Osteocyte (in vitro differentiated cells): ENCODE data around the gene SIPA1L3. TPM values are rescaled to one million over a fixed set of nuclear protein-coding genes. Genes with fewer than 3 reads are reported as not detected.

Source experiments
- DNase-seq: peaks from one replicate; pipeline ENCODE4 v3.0.0; 2021; ENCODE audit warnings: mixed read lengths; ENCODE audit not compliant: unreplicated experiment; ENCODE audit errors: extremely low spot score
- H3K27ac Mint-ChIP-seq: one replicate; pipeline ENCODE4 v1.8.0; 2021; ENCODE audit warnings: mild to moderate bottlenecking, mixed read lengths; ENCODE audit not compliant: unreplicated experiment
- H3K27me3 Mint-ChIP-seq: one replicate; pipeline ENCODE4 v1.8.0; 2021; ENCODE audit warnings: mixed read lengths; ENCODE audit not compliant: unreplicated experiment
- H3K36me3 Mint-ChIP-seq: one replicate; pipeline ENCODE4 v1.8.0; 2021; ENCODE audit warnings: mixed read lengths; ENCODE audit not compliant: unreplicated experiment
- H3K4me1 Mint-ChIP-seq: one replicate; pipeline ENCODE4 v1.8.0; 2021; ENCODE audit warnings: mixed read lengths; ENCODE audit not compliant: unreplicated experiment
- H3K4me3 Mint-ChIP-seq: one replicate; pipeline ENCODE4 v1.8.0; 2021; ENCODE audit warnings: mild to moderate bottlenecking, moderate library complexity, mixed read lengths; ENCODE audit not compliant: unreplicated experiment
- H3K9me3 Mint-ChIP-seq: one replicate; pipeline ENCODE4 v1.8.0; 2021; ENCODE audit warnings: mixed read lengths; ENCODE audit not compliant: unreplicated experiment
- CTCF ChIP-seq: fragments of 200-600 bp; sonication (generic); IDR thresholded peaks from 2 replicates; pipeline ENCODE4 v1.5.0; 2021; ENCODE audit warnings: antibody characterized with exemption, mild to moderate bottlenecking, moderate library complexity
- total RNA-seq: library from RNA; stranded (reverse); gene quantifications from 2 replicates; pipeline ENCODE4 v1.2.1, GENCODE V29; 2021

Gene SIPA1L3
- total RNA-seq, 1 donor from 2014 or later: 27.1 TPM

GRCh38 chr19:38031423-38031770, 124.4 kb downstream of the SIPA1L3 start:
- peak overlapping the region; percentile 16 for H3K27ac Mint-ChIP-seq
- no peak for TF ChIP-seq CTCF
- H3K27me3 Mint-ChIP-seq: no peaks in the 10 kb centered on the region
- DNase-seq: no peak
- H3K4me1 Mint-ChIP-seq: peaks cover 68% of the 10 kb centered on the region
- H3K9me3 Mint-ChIP-seq: no peaks in the 10 kb centered on the region
- H3K4me3 Mint-ChIP-seq: no peak overlapping the region
- peaks cover 6% of the 10 kb centered on the region for H3K36me3 Mint-ChIP-seq

GRCh38 chr19:38032151-38032550, 125.1 kb downstream of the SIPA1L3 start:
- H3K27ac Mint-ChIP-seq: peak overlapping the region; percentile 73
- H3K27me3 Mint-ChIP-seq: no peaks in the 10 kb centered on the region
- no peaks in the 10 kb centered on the region for H3K9me3 Mint-ChIP-seq
- H3K36me3 Mint-ChIP-seq: peaks cover 6% of the 10 kb centered on the region
- no peak overlapping the region for H3K4me3 Mint-ChIP-seq
- H3K4me1 Mint-ChIP-seq: peaks cover 75% of the 10 kb centered on the region
- TF ChIP-seq CTCF: no peak
- no peak for DNase-seq

GRCh38 chr19:38032951-38033350, 125.9 kb downstream of the SIPA1L3 start:
- Mint-ChIP-seq H3K27me3 (no peaks in the 10 kb centered on the region), H3K36me3 (peaks cover 6% of the 10 kb centered on the region), H3K4me1 (peaks cover 78% of the 10 kb centered on the region), H3K4me3 (no peak overlapping the region), H3K27ac (peak overlapping the region; percentile 83), H3K9me3 (no peaks in the 10 kb centered on the region)
- no peak for DNase-seq
- TF ChIP-seq CTCF: no peak

GRCh38 chr19:38033658-38034491, 126.9 kb downstream of the SIPA1L3 start:
- no peak for TF ChIP-seq CTCF
- Mint-ChIP-seq H3K4me3 (no peak overlapping the region), H3K27me3 (no peaks in the 10 kb centered on the region), H3K4me1 (peaks cover 70% of the 10 kb centered on the region), H3K9me3 (no peaks in the 10 kb centered on the region), H3K27ac (peak overlapping the region; percentile 83), H3K36me3 (peaks cover 6% of the 10 kb centered on the region)
- no peak for DNase-seq

GRCh38 chr19:38034492-38034860, 127.5 kb downstream of the SIPA1L3 start:
- TF ChIP-seq CTCF: no peak
- peaks cover 65% of the 10 kb centered on the region for H3K4me1 Mint-ChIP-seq
- no peaks in the 10 kb centered on the region for H3K9me3 Mint-ChIP-seq
- H3K27ac Mint-ChIP-seq: peak overlapping the region; percentile 10
- H3K27me3 Mint-ChIP-seq: no peaks in the 10 kb centered on the region
- peaks cover 6% of the 10 kb centered on the region for H3K36me3 Mint-ChIP-seq
- DNase-seq: no peak
- no peak overlapping the region for H3K4me3 Mint-ChIP-seq
